Dendritic cell treated with granulocyte-macrophage colony-stimulating factor and Interleukin-4, amounts not matched to agents 40 ng/mL and 50 ng/mL, for 4 days (primary cell): ENCODE measurements around the gene SPANXN1.
"Not testable (repeated sequence)": the region's sequence is repeated elsewhere in the genome, so short reads cannot be mapped to it uniquely, and the experiment has no call there.

Experiments used
- H3K27ac Mint-ChIP-seq: one replicate; pipeline ENCODE4 v1.8.0; 2022; ENCODE audit warnings: mild to moderate bottlenecking, mixed read lengths
- H3K27me3 Mint-ChIP-seq: one replicate; pipeline ENCODE4 v1.8.0; 2022; ENCODE audit warnings: mild to moderate bottlenecking, mixed read lengths
- H3K36me3 Mint-ChIP-seq: one replicate; pipeline ENCODE4 v1.8.0; 2022; ENCODE audit warnings: low read depth, mixed read lengths
- H3K4me1 Mint-ChIP-seq: one replicate; pipeline ENCODE4 v1.8.0; 2022; ENCODE audit warnings: low read depth, mixed read lengths
- H3K4me3 Mint-ChIP-seq: one replicate; pipeline ENCODE4 v1.8.0; 2022; ENCODE audit warnings: mild to moderate bottlenecking, moderate library complexity, mixed read lengths
- H3K9me3 Mint-ChIP-seq: one replicate; pipeline ENCODE4 v1.8.0; 2022; ENCODE audit warnings: mixed read lengths
- intact Hi-C: fragments of 100-400 bp; cut with micrococcal nuclease; formaldehyde crosslinking; loops from one replicate; pipeline ENCODE4 v1.15.0; 2022

Gene SPANXN1

GRCh38 chrX:145247203-145247602 lies at the start of gene SPANXN1:
TSS of gene SPANXN1 (plus strand) at chrX:145247503. CDS start at chrX:145247587, 84 bp downstream.
- H3K4me1 Mint-ChIP-seq, H3K27ac Mint-ChIP-seq, H3K4me3 Mint-ChIP-seq, H3K9me3 Mint-ChIP-seq, H3K36me3 Mint-ChIP-seq, H3K27me3 Mint-ChIP-seq, intact Hi-C loops: not testable (repeated sequence)

DNA sequence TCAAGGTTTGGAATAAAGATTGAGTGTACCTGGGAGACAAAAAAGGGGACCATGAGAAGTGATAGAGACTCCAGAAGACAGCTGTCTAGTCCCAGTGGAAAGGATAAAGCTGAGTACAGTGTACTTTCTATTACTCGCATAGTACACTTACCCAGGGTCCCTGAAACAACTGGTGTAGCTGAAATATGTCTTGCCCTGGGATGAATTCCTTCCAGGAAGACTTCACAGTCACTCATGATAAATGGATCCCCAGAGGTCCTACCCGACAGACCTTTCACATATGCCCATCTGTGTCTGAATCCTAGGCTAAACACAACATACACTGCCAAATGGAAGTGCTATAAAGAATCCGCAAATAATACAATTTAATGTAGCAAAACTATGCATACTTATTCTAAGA lies 48.2 kb upstream of the SPANXN1 start:
- no peaks in the 10 kb centered on the region for H3K4me1 Mint-ChIP-seq
- no peak overlapping the region for H3K4me3 Mint-ChIP-seq
- no peaks in the 10 kb centered on the region for H3K36me3 Mint-ChIP-seq
- no peaks in the 10 kb centered on the region for H3K27me3 Mint-ChIP-seq
- H3K9me3 Mint-ChIP-seq = no peaks in the 10 kb centered on the region
- H3K27ac Mint-ChIP-seq = no peak overlapping the region
- intact Hi-C loops = no loop called here

GRCh38 chrX:145213504-145213903 lies 33.8 kb upstream of the SPANXN1 start:
- Mint-ChIP-seq H3K4me1 (no peaks in the 10 kb centered on the region), H3K27ac (no peak overlapping the region), H3K9me3 (no peaks in the 10 kb centered on the region), H3K27me3 (no peaks in the 10 kb centered on the region), H3K4me3 (no peak overlapping the region), H3K36me3 (no peaks in the 10 kb centered on the region)
- intact Hi-C loops = no loop called here

- H3K9me3 Mint-ChIP-seq = no peaks in the 10 kb centered on the region
- H3K4me3 Mint-ChIP-seq = no peak overlapping the region
- no peaks in the 10 kb centered on the region for H3K36me3 Mint-ChIP-seq
- no peaks in the 10 kb centered on the region for H3K27me3 Mint-ChIP-seq
- no peak overlapping the region for H3K27ac Mint-ChIP-seq
- intact Hi-C loops = no loop called here
- H3K4me1 Mint-ChIP-seq = no peaks in the 10 kb centered on the region
These were observed 44.9 kb downstream of the SPANXN1 start for GRCh38 chrX:145292218-145292617.
